Spleen (tissue), 11 donors: ENCODE results near the gene CD34. TPM values are rescaled to one million over a fixed set of nuclear protein-coding genes. Genes with fewer than 3 reads are reported as not detected.

Experiments used
- DNase-seq: peaks from one replicate; pipeline ENCODE4 v3.0.0-alpha.2; 2020
- H3K27ac ChIP-seq, 8 donors: fragments of 200-600 bp; sonication (generic) in 7 of 8; 1 replicate in 4 of 8; 2 replicates in 4 of 8; pipeline versions ENCODE4 v1.5.0 to v1.8.0; 2016 to 2021; ENCODE audit warnings: inconsistent platforms in 4 of 8, mild to moderate bottlenecking in 4 of 8, moderate library complexity in 1 of 8
- H3K27me3 ChIP-seq, 7 donors: fragments of 200-600 bp; sonication (generic) in 6 of 7; replicated peaks in 1 of 7; 1 replicate in 4 of 7; 2 replicates in 3 of 7; pipeline versions ENCODE4 v1.5.0 to v1.8.0; 2016 to 2021; ENCODE audit warnings: inconsistent platforms in 3 of 7, mild to moderate bottlenecking in 1 of 7
- H3K36me3 ChIP-seq, 6 donors: fragments of 200-600 bp; sonication (generic) in 5 of 6; 1 replicate in 4 of 6; 2 replicates in 2 of 6; pipeline versions ENCODE4 v1.5.0 to v1.8.0; 2016 to 2021; ENCODE audit warnings: inconsistent platforms in 2 of 6
- H3K4me1 ChIP-seq, 6 donors: fragments of 200-600 bp; sonication (generic) in 5 of 6; 1 replicate in 3 of 6; 2 replicates in 3 of 6; pipeline versions ENCODE4 v1.5.0 to v1.8.0; 2016 to 2021; ENCODE audit warnings: inconsistent platforms in 3 of 6
- H3K4me3 ChIP-seq, 8 donors: fragments of 200-600 bp; sonication (generic) in 7 of 8; 1 replicate in 4 of 8; 2 replicates in 4 of 8; pipeline versions ENCODE4 v1.5.0 to v1.8.0; 2016 to 2021; ENCODE audit warnings: inconsistent platforms in 4 of 8, mild to moderate bottlenecking in 4 of 8, moderate library complexity in 2 of 8
- H3K9me3 ChIP-seq, 8 donors: fragments of 200-600 bp; sonication (generic) in 7 of 8; 1 replicate in 4 of 8; 2 replicates in 4 of 8; pipeline versions ENCODE4 v1.5.0 to v1.8.0; 2016 to 2021; ENCODE audit warnings: inconsistent platforms in 4 of 8
- POLR2A ChIP-seq, 3 donors: fragments of 450-650 bp; IDR thresholded peaks; one replicate each; pipeline ENCODE4 v1.5.1; 2017; ENCODE audit warnings: antibody characterized with exemption in 3 of 3, mild to moderate bottlenecking in 1 of 3
- POLR2AphosphoS5 ChIP-seq, 3 donors: sonication (generic); formaldehyde crosslinking; IDR thresholded peaks; one replicate each; pipeline ENCODE4 v1.5.1; 2017; ENCODE audit warnings: antibody characterized with exemption in 3 of 3
- WGBS, 5 donors: extraction: QIAGEN DNeasy Blood & Tissue Kit in 3 of 5; methylation state at CpG; one replicate each; pipeline versions ENCODE4 v1.1.5 to v1.1.7; 2013 to 2018; 5-methylcytosine and 5-hydroxymethylcytosine counted together
- intact Hi-C: fragments of 100-400 bp; cut with DNase I; formaldehyde crosslinking; loops from one replicate; pipeline ENCODE4 v1.15.0; 2023; ENCODE audit warnings: low total_unique reads
- polyA plus RNA-seq, 3 donors: library from polyadenylated mRNA; stranded (reverse); fragments of 200-250 nt; gene quantifications; one replicate each; pipeline ENCODE4 v1.2.1, GENCODE V29; 2013
- total RNA-seq, 7 donors: library from RNA; depleted of rRNA in 3 of 7; stranded (reverse); fragments of >200 nt in 3 of 7; fragmentation: NEBNext Ultra II Directional in 4 of 7; extraction: Animal tissue kit (Norgen Biotek cat#: 25700) in 4 of 7; gene quantifications; one replicate each; pipeline versions ENCODE4 v1.1.0 to v1.2.1, GENCODE V29; 2016 to 2021
- TF ChIP-seq, protein P1 (sequence below), 11 experiments: fragments of 200-600 bp in 7 of 11; fragments of 450-650 bp in 4 of 11; sonication (generic) in 4 of 11; IDR thresholded peaks in 8 of 11; conservative IDR thresholded peaks in 3 of 11; 1 replicate in 7 of 11; 2 replicates in 4 of 11; pipeline versions ENCODE4 v1.4.0 to v1.8.0; 2016 to 2021; ENCODE audit warnings: antibody characterized with exemption in 11 of 11, inconsistent platforms in 4 of 11, mild to moderate bottlenecking in 1 of 11
- donor health status: healthy with polysubstance abuse.
- donor health status: DM: no; HTN: no; CAD: no; lungs with moderate emphysema.
- donor health status: DM: no; HTN: no; CAD: no.
- donor health status: Bipolar disorder and iron deficiency.
- donor health status: healthy.
- donor health status: DM: no; HTN: no; CAD: no.
- donor health status: DM: yes; HTN: yes; CAD: no.

CD34 gene
- total and polyA plus RNA-seq, 10 donors: 5.1 to 31.5 (median 17.5) TPM

DNA sequence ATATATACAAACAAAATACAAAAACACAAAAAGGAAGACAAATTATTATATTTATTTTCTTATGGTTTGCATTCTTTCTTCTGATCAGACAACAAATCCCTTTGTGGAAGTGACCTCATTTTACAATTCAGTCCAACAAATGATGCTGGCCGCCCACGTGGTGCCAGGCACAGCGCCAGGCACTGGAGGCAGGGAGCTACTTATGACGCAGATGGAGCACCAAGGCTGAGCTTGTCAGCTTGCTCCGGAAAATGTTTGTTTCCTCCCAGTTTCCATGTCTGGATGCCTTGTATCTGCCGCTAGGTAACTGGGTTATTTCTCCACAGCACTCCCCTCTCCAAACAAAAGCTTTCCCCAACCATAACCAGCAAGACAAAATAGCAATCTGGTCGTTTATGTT lies 30.7 kb upstream of the CD34 start:
- Histone ChIP-seq H3K27me3 (peaks cover 0 to 18% (median 0%) of the 10 kb centered on the region in 7 donors), H3K9me3 (no peaks in the 10 kb centered on the region), H3K4me1 (peaks cover 0 to 14% (median 0%) of the 10 kb centered on the region in 6 donors), H3K27ac (peak overlapping the region in 7 of 8 donors; percentile 57 to 82 (median 69)), H3K4me3 (no peak overlapping the region), H3K36me3 (no peaks in the 10 kb centered on the region)
- no peak for DNase-seq
- intact Hi-C loops: no loop called here
- 37 to 52% (median 41%) methylated on average over 7 of the region's 7 CpGs for WGBS, 5 donors
- TF ChIP-seq POLR2AphosphoS5 (IDR thresholded peaks at IDR 0.05): peak in 2 of 3 donors; percentile 67 to 73
- TF ChIP-seq POLR2A (IDR thresholded peaks at IDR 0.05): no peak
- TF ChIP-seq, protein P1, sequence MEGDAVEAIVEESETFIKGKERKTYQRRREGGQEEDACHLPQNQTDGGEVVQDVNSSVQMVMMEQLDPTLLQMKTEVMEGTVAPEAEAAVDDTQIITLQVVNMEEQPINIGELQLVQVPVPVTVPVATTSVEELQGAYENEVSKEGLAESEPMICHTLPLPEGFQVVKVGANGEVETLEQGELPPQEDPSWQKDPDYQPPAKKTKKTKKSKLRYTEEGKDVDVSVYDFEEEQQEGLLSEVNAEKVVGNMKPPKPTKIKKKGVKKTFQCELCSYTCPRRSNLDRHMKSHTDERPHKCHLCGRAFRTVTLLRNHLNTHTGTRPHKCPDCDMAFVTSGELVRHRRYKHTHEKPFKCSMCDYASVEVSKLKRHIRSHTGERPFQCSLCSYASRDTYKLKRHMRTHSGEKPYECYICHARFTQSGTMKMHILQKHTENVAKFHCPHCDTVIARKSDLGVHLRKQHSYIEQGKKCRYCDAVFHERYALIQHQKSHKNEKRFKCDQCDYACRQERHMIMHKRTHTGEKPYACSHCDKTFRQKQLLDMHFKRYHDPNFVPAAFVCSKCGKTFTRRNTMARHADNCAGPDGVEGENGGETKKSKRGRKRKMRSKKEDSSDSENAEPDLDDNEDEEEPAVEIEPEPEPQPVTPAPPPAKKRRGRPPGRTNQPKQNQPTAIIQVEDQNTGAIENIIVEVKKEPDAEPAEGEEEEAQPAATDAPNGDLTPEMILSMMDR (IDR thresholded peaks at IDR 0.05 in 8 of 11, conservative IDR thresholded peaks at IDR 0.05 in 3 of 11): peak in 1 of 11 experiments; percentile 6

DNA sequence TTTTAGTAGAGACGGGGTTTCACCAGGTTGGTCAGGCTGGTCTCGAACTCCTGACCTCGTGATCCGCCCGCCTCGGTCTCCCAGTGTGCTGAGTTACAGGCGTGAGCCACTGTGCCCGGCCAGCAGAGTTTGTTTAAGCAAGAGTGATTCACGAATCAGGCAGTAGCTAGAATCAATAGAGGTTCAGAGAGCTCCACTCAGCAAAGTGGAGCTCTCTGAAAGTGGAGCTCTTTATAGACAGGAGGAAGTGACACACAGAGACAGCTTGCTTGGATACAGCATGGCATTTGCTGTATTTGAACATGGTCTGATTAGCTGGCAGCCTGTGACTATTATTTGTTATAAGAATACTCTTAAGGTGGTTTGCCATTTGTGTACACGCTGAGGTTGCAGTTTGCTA lies 27.1 kb upstream of the CD34 start:
- 80 to 92% (median 86%) methylated on average over 10 of the region's 10 CpGs for WGBS, 5 donors
- peaks cover 0 to 22% (median 14%) of the 10 kb centered on the region in 8 donors for H3K9me3 ChIP-seq
- TF ChIP-seq POLR2A (IDR thresholded peaks at IDR 0.05): no peak
- TF ChIP-seq, protein P1 (IDR thresholded peaks at IDR 0.05 in 8 of 11, conservative IDR thresholded peaks at IDR 0.05 in 3 of 11): no peak
- no peak for TF ChIP-seq POLR2AphosphoS5 (IDR thresholded peaks at IDR 0.05)
- intact Hi-C loops: no loop called here
- no peak for DNase-seq
- no peaks in the 10 kb centered on the region for H3K36me3 ChIP-seq
- H3K27ac ChIP-seq: no peak overlapping the region
- no peak overlapping the region for H3K4me3 ChIP-seq
- peaks cover 0 to 17% (median 0%) of the 10 kb centered on the region in 7 donors for H3K27me3 ChIP-seq
- peaks cover 0 to 14% (median 0%) of the 10 kb centered on the region in 6 donors for H3K4me1 ChIP-seq

DNA sequence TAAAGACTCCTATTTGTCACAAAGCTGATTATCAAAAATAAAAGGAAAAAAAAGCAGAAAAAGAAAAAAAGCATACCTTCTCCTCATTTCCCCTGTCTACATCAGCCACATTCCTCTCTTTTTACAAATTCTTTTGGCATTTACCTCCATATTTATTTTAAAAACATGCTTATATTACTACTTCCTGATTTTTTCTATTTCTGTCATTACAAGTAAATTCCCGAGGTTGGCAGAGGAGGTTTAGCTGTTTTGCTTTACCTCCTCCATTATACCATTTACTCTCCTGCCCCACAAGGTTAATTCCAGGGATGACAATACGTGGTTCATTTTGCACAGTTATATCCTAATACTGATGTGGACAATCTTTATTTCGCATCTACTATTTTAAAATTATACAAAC lies 26.3 kb upstream of the CD34 start:
- intact Hi-C loops: no loop called here
- 64 to 68% (median 65%) methylated on average over 3 of the region's 3 CpGs for WGBS, 5 donors

DNA sequence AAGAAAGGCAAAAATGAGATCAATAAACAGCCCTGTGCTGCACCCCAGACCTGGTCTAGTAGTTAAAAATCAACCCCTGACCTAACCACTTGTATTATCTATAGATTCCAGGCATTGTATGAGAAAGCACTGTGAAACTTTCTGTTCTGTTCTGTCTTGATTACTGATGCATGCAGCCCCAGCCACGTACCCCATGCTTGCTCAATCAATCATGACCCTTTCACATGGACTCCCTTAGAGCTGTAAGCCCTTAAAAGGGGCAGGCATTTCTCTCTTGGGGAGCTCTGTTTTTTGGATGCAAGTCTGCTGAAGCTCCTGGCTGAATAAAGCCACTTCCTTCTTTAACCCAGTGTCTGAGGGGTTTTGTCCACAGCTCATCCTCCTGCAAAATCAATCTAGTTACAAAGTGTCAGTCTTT lies 24.2 kb upstream of the CD34 start:
- intact Hi-C loops: no loop called here
- no peaks in the 10 kb centered on the region for H3K4me1 ChIP-seq
- H3K27me3 ChIP-seq: no peaks in the 10 kb centered on the region
- H3K9me3 ChIP-seq: peaks cover 0 to 25% (median 14%) of the 10 kb centered on the region in 8 donors
- DNase-seq: no peak
- no peak overlapping the region for H3K4me3 ChIP-seq
- WGBS, 5 donors: 50 to 69% (median 59%) methylated on average over 1 of the region's 1 CpG
- TF ChIP-seq, protein P1 (IDR thresholded peaks at IDR 0.05 in 8 of 11, conservative IDR thresholded peaks at IDR 0.05 in 3 of 11): no peak
- TF ChIP-seq POLR2AphosphoS5 (IDR thresholded peaks at IDR 0.05) (no peak), POLR2A (IDR thresholded peaks at IDR 0.05) (no peak)
- H3K36me3 ChIP-seq: no peaks in the 10 kb centered on the region
- H3K27ac ChIP-seq: no peak overlapping the region

More for the DNA sequence above, 26.3 kb upstream of the CD34 start:
- TF ChIP-seq POLR2A (IDR thresholded peaks at IDR 0.05) (no peak), POLR2AphosphoS5 (IDR thresholded peaks at IDR 0.05) (no peak)
- TF ChIP-seq, protein P1 (IDR thresholded peaks at IDR 0.05 in 8 of 11, conservative IDR thresholded peaks at IDR 0.05 in 3 of 11): no peak
- no peak overlapping the region for H3K27ac ChIP-seq
- H3K27me3 ChIP-seq: peaks cover 0 to 12% (median 0%) of the 10 kb centered on the region in 7 donors
- H3K4me1 ChIP-seq: peaks cover 0 to 7% (median 0%) of the 10 kb centered on the region in 6 donors
- no peak for DNase-seq
- H3K36me3 ChIP-seq: no peaks in the 10 kb centered on the region
- H3K9me3 ChIP-seq: peaks cover 0 to 22% (median 14%) of the 10 kb centered on the region in 8 donors
- no peak overlapping the region for H3K4me3 ChIP-seq
